ENCODE results near the gene ATP11A.

GRCh38 chr13:112748947-112749735, 59.3 kb downstream of the ATP11A start:
- TF ChIP-seq CTCF (IDR thresholded peaks at IDR 0.05): no peak
- no peak for TF ChIP-seq EP300 (IDR thresholded peaks at IDR 0.05)
- no peak for TF ChIP-seq POLR2A (IDR thresholded peaks at IDR 0.05)
- TF ChIP-seq POLR2AphosphoS5 (IDR thresholded peaks at IDR 0.05): peak in 1 of 4 donors; percentile 35

All from sigmoid colon (tissue), 4 donors.